Measurements from ENCODE around the gene DACT2. TPM values are rescaled to one million over a fixed set of nuclear protein-coding genes. Genes with fewer than 3 reads are reported as not detected.
"Not testable (repeated sequence)": the region's sequence is repeated elsewhere in the genome, so short reads cannot be mapped to it uniquely, and the experiment has no call there.

Gene DACT2
- total RNA-seq, 1 donor from 2014 or later: 1.0 TPM

DNA sequence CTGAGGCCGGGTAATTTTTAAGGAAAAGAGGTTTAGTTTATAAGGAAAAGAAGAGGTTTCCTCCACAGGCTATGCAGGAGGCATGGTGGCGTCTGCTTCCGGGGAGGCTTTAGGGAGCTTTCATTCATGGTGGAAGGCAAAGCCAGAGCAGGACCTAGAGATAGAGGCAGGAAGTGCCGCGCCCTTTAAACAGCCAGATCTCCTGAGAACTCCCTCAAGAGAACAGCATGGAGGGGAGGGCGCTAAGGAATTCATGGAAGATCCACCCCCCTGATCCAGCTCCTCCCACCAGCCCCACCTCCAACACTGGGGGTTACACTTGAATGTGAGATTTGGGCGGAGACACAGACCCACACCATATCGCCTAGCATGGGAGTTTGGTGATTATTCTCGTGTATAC, 13.9 kb upstream of the DACT2 start:
- intact Hi-C loops (cut with DNase I): no loop called here
- ATAC-seq (no peak), DNase-seq (ENCODE audit: missing footprints) (no peak)

DNA sequence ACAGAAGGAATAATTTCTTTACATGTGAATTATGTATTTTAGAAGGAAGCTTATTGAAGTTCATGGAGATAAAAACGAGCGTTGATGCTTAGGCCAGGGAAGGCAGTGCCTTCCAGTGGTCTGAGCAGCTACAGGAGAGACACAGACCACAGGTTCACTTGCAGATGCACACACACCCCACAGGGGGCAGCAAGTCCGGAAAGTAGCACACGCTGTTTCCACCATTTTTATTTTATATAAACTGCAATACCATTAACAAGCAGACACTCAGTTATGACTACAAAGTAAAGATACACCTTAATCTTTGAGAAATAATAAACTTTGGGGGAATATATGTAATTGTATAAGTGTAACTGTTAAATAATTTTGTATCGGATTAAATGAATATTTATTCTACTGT, 13.5 kb upstream of the DACT2 start:
- ATAC-seq: no peak
- DNase-seq (ENCODE audit: missing footprints): no peak
- intact Hi-C loops (cut with DNase I): no loop called here

DNA sequence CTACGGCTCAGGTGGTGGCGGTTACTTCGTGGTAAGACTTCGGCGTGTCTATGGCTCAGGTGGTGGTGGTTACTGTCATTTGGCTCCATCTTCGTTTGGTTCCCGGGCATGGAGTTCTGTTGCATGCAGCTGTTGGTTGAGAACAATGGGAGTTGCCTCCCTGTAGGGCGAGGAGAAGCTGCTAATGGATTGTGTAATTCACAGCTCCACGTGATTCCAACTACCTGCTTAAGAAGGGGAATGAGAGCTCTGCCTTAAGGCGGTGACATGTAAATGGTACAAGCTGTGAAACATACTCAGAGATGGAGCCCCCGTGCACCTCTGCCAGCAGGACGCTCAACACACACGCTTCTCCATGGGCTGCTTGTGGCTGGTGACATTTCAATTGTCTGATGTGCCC, 12.4 kb upstream of the DACT2 start:
- ATAC-seq (no peak), DNase-seq (ENCODE audit: missing footprints) (no peak)
- intact Hi-C loops (cut with DNase I): no loop called here

DNA sequence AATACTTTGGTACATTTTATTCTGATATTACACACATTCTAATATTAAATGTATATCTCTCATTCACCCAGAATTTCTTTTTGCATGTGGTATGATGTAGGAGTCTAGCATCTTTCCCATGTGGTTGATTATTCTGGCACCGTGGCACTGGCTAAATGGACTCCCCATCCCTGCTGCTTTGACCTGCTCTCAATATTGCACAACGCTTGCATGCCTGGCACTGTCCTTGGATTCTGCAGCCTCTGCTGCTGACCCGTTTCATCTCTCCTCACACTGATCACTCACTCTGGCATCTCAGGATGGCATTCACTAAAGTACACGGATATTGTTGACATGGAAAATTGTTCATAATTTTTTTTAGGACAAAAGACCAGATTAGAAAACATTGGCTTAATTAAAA, 11.5 kb upstream of the DACT2 start:
- ATAC-seq (no peak), DNase-seq (ENCODE audit: missing footprints) (no peak)
- intact Hi-C loops (cut with DNase I): no loop called here

DNA sequence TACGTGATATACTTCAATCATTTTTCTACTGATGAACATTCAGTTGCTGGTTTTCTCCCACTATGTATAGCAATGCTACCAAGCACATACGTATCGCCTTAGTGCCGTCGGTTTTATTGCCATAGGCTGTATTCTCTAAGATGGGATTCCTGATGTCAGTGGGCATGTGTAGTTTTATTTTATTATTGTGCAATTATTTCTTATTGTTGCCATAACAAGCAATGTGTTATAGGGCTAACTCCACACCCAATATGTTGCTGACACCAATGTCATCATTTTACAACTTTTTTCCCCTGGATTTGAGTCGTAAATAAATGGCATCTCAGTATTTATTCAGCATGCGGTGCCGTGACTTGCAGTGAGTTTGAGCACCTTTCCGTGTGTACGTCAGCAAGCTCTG, 10.8 kb upstream of the DACT2 start:
- ATAC-seq: no peak
- no peak for DNase-seq (ENCODE audit: missing footprints)
- intact Hi-C loops (cut with DNase I): no loop called here

DNA sequence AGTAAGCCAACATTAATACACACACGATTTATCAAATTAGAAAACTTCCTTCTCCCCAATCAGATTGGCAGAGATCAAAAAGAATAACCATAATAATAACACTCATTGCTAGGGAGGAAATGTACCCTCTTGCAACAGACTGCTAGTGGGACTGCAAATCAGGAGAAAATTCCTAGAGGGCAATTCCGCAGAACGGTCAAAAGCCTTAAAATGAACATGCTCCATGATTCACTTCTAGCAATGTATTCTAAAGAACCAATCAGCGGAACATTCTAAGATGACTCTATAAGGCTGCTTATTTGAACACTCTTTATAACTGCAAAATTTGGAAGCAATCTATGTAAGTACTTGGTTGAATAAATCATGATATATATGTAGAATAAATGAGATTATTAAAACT, 8.5 kb upstream of the DACT2 start:
- intact Hi-C loops (cut with DNase I): loop anchor here (10.0 kb wide), 1 partner anchor 153 kb away; no protein-coding TSS in a partner anchor
- ATAC-seq: no peak
- DNase-seq (ENCODE audit: missing footprints): no peak

DNA sequence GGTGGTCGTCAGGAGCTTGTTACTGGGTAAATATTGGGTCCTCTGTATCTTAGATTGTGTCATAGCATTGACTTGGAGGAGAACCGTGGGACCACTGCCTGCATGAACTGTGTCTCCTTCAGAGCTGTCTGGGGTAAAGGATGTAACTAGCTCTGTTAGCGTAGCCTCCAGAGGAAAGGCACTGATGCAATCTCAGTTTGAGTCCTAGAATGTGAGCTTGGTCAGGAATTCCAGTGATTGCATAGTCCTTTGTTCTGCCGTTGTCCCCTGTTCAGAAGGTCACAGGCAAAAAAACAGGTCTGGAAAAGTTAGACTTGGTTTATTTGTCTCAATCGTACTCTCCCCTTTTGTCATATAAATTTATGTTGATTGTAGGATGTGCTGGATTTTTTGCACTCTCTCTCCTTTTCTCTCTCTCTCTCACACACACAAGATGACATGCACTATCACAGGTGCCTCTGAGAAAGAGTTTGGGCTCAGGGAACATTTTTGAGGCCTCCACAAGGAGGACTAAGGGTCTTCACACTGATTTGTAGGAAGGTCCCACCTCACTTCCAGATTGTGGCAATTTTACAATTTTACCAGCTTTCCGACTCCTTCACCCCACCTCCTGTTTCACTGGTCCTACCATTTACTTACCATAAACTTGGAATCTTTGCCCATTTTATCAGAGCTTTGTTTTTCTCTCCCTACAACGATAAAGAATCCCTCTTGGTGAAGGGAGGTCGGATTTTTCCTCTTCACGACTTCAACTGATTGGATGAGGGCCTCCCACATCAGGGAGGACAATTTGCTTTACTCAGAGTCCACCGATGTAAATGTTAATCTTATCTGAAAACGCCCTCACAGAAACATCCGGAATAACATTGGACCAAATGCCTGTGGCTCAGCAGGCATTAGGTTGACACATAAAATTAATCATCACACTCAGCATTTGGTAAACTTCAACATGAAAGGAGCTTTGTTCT, 7.0 kb upstream of the DACT2 start:
- intact Hi-C loops (cut with DNase I): loop anchor here (10.0 kb wide), 1 partner anchor 152 kb away; no protein-coding TSS in a partner anchor
- ATAC-seq (peak; percentile 90), DNase-seq (ENCODE audit: missing footprints) (no peak)

DNA sequence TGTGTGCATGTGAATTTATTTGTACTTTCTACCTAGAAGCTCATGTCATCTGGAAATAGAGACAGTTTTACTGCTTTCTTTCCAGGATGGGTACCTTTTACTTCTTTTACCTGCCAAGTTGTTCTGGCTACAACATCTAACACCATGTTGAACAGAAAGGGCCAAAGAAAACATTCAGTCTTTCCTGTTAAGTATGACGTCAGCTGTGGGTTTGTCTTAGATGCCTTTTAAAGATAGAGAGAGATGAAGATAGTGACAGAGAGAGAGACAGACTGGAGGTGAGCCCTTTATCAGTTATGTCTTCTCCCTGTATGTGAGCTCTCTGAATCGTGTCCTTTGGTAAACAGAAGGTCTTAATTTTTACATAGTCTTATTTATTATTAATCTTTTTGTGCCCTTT, 3.4 kb upstream of the DACT2 start:
- DNase-seq (ENCODE audit: missing footprints): no peak
- ATAC-seq: no peak
- intact Hi-C loops (cut with DNase I): loop anchor here (10.0 kb wide), 1 partner anchor 148 kb away; no protein-coding TSS in a partner anchor

DNA sequence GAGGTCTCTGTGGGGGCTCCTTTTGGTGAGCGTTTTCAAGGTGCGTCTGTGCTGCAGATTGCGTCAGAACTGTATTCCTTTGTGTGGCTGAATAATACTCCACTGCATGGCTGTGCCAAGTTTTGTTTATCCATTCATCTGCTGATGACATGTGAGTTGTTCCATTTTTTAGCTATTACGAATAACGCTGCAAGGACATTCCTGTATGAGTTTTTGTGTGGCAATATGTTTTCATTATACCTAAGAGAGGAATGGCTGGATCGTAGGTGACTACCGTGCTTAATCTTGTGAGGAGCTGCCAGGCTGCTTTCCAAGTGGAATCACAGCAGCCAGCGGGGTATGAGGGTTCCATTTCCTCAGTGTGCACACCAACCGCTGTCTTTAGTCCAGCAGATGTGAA, 1.1 kb upstream of the DACT2 start:
- no peak for DNase-seq (ENCODE audit: missing footprints)
- no peak for ATAC-seq

DNA sequence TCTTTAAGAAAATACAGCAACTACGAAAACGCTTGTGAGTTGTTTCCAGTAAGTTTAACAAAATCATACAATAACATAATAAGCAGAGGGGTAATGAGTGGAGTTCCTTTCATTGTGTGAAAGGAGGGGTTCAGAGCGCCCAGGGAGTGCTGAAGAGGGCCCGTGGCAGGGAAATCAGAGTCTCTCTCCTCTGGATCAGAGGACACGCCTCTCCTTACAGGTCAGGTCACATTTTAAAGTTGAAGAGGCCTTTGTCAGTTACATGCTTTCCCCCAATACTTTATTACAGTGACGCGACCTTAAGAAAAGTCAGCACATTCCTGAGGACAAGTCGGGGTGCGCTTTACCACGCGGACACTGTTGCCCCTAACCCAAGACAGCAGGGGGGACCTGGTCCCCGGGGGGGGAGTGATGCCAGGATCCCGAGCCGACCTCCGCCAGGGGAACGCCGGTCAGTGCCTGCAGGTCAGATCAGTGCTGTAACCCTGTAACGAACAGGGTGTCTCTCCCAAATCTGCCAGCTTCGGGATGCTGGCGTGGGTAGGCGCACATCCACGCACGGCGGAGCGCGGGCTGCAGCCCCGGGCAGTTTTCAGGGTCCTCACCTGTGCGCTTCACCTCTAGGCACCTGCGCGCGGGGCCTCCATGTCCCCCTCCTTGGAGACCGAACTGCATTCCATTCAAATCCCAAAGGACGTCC, 848 bp downstream of the DACT2 start:
- intact Hi-C loops (cut with DNase I): no loop called here
- no peak for DNase-seq (ENCODE audit: missing footprints)
- no peak for ATAC-seq

More for the DNA sequence above, 1.1 kb upstream of the DACT2 start:
- intact Hi-C loops (cut with DNase I): loop anchor here (10.0 kb wide), 1 partner anchor 146 kb away; no protein-coding TSS in a partner anchor

DNA sequence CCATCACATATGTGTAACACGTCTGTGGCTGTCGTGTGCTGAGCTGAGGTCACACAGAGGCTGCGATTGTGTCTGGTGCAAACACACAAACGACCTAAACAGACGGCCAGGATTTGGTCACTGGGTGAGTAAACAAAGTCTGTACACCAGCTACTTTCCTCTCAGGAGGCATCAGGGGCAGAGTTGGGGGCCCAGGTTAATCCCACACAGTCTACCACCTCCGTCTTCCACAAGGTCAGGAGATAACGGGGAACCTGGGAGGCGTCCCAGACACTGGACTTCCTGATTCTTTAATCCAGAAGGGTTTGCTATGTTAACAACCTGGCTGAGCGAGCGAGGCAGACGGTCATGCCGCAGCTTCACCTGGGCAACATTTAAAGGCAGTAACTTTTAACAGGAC, 1.5 kb downstream of the DACT2 start:
- ATAC-seq (no peak), DNase-seq (ENCODE audit: missing footprints) (no peak)
- intact Hi-C loops (cut with DNase I): no loop called here

DNA sequence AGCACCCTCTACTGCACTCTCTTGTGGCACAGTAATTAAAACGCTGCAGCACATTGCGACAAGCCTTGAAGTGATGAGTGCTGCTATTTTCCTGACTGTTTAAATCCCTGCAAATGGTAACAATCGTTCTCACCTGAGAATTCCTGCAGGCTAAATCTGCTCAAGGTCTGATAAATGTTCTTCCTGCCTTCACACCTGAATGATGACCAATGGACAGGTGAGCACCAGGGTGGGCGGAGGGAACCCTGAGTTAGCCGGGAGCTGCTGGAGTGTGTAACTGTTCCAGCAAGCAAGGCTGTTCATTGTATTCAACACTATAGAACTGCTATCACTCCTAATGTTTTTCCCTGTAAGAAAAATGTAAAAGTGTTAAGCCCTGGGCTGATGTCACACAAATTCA, 4.0 kb downstream of the DACT2 start:
- intact Hi-C loops (cut with DNase I): no loop called here
- DNase-seq (ENCODE audit: missing footprints) (no peak), ATAC-seq (no peak)

DNA sequence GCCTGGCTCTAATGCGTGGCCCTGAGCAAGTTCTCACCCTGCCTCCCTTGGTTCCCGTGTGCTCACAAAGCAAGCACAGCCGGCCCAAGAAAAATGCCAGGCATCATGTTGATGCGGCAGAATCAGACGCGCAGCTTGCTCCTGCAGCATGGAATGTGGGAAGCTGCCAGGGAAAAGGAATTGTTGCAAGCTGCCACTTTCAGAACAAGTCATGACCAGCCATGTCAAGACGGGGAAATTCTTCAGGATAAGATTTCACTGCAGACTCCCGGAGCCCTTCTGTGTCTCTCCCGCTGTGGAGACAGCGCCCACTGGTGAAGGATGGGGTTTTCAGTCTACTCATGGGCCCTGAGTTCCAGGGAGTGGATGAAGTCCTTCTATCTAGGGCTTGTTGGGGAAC, 4.6 kb downstream of the DACT2 start:
- DNase-seq (ENCODE audit: missing footprints) (no peak), ATAC-seq (peak; percentile 60)
- intact Hi-C loops (cut with DNase I): no loop called here

DNA sequence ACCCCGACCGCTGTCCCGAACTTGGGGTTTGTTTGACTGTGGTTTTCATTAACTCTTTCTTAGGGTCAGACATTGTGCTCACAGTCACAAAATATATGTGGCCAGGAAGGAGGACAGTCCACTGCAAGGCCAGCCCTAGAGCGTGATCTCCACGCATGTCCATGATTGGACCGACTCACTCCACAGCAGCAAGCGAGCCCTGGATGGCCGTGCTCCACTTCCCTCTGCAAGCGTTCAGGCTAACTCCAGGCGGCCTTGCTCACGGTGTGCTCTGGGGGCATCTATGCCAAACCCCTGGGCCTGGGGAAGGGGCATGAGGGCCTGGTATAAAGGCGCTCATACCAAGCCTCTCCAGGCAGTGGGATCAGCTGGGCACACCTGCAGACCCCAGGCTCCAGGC, 5.6 kb downstream of the DACT2 start:
- ATAC-seq: no peak
- no peak for DNase-seq (ENCODE audit: missing footprints)
- intact Hi-C loops (cut with DNase I): no loop called here

DNA sequence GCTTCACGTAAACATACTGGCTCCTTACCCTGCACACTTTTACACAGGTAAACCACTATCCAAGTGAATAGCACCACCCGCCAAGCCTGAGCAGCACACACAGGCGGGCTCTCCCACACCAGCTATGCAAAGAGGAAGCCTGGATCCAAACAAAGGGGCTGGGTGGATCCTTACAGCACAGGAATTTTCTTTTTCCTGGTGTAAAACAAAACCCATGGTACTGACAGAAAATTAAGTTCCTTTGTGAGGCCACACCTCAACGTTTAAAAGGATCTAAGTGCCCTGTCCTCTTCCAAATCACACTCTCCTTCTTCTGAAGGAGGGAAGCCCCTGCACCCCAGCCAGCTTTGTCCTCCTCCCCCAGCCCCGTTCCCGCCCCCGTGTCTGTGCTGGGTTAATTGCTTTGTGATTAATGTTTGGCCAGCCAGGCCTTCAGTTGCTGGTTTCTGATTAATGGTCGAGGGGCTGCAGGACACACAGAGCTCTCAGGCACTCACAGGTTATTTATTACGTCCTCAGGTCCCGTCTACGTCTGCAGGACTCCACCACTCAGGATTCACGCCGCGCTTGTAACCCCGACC, 6.1 kb downstream of the DACT2 start:
- DNase-seq (ENCODE audit: missing footprints) (no peak), ATAC-seq (no peak)
- intact Hi-C loops (cut with DNase I): no loop called here

DNA sequence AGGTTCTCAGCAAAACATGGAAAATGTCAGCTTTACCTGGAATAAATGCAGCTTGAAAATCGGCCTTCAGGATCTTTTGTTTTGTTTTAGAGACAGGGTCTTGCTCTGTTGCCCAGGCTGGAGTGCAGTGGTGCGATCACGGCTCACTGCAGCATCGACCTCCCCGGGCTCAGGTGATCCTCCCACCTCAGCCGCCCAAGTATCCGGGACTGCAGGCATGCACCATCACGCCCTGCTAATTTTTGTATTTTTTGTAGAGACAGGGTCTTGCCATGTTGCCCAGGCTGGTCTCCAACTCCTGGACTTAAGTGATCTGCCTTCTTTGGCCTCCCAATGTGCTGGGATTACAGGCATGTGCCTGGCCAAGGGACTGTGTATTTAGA, 7.5 kb downstream of the DACT2 start:
- intact Hi-C loops (cut with DNase I); ATAC-seq; DNase-seq (ENCODE audit: missing footprints): not testable (repeated sequence)

DNA sequence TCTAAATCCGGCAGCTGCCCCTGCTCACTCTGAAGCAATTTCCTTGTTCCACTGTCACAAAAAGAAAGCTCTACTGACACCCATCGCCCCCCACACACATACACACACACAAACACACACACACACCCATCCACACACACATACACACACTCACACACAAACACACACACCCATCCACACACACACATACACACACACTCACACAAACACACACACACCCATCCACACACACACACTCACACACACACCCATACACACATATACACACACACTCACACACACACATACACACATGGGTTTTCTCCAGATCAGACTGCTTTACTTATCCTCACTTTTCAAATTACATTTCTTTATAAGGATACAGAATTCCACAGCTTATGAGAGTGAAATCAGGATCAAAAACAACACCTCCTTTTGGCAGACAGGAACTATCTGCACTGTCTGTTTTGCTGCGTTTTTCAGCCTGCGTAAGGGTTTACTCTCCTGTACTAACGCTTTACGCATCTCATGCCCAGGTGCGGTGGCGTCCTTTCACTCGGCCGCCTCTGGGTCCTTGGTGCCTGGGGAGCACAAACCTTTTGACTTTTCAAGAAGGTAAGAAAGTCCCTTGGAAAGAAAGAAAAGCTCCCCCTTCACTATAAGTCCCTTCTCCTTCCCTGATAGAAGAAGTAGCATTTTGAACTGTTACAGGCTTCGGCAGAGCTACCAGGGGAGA, 8.0 kb downstream of the DACT2 start:
- no peak for ATAC-seq
- intact Hi-C loops (cut with DNase I): no loop called here
- no peak for DNase-seq (ENCODE audit: missing footprints)

DNA sequence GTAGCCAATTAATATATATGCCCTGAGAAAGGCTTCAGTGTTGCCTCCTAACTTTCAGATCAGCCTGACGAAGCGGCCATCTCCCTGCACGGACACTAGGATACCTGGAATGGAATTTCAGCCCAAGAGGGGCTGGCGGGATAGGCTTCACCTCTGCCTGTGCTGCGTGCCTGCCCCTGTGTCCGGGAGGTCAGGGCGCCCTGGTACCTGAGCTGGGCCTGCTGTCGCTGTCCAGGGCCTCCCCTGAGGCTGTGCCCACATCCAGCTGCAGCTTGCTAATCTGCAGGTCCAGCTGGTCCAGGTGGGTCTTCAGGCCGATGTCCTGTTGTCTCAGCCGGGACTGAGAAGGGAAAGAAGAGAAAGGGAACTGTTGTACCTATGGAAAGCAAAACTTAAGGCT, 8.6 kb downstream of the DACT2 start:
- DNase-seq (ENCODE audit: missing footprints) (no peak), ATAC-seq (no peak)

DNA sequence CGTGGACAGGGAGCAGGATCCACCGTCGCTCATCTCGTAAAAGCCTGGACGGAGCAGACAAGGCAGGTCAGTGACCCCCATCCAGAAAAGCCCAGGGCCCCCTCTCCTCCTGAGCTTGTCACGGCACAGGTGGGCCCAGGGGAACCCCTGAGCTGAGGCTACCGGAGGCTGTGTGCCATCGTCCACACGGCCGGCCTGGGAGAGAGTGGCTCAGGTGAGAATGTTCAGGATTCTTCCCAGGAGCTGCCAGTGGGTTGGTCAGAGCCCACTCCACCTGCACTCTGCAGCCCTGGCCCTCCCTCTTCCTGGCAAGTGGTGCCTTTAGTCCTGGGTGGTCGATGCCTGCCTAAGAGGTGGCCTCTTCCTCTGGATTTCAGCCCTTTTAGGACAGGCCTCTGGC, 9.2 kb downstream of the DACT2 start:
- intact Hi-C loops (cut with DNase I): no loop called here
- ATAC-seq: no peak

More for the DNA sequence above, 8.6 kb downstream of the DACT2 start:
- intact Hi-C loops (cut with DNase I): no loop called here

More for the DNA sequence above, 9.2 kb downstream of the DACT2 start:
- no peak for DNase-seq (ENCODE audit: missing footprints)

Measured in Right ventricle myocardium inferior (tissue), 1 donor.